PFSK-1 (cell line): Measurements from ENCODE around the gene COPS8.

Experiments
- FOXP2 ChIP-seq: optimal IDR thresholded peaks from 2 replicates; pipeline ENCODE3; 2011; ENCODE audit warnings: borderline replicate concordance, control low read depth, inconsistent platforms; ENCODE audit not compliant: insufficient read depth; ENCODE audit errors: extremely low read length, extremely low read depth
- POLR2AphosphoS5 ChIP-seq: IDR thresholded peaks from 2 replicates; pipeline ENCODE4 v1.6.1; 2012; ENCODE audit warnings: low read depth, mild to moderate bottlenecking, control low read depth, low read length, moderate library complexity
- REST ChIP-seq, 2 experiments: IDR thresholded peaks; 2 replicates each; pipeline versions ENCODE4 v1.6.1 to v1.8.0; 2011 to 2012; ENCODE audit warnings: low read depth in 2 of 2, low read length in 2 of 2, control low read depth in 1 of 2, inconsistent platforms in 1 of 2, mild to moderate bottlenecking in 1 of 2, moderate library complexity in 1 of 2; ENCODE audit not compliant: insufficient read depth in 1 of 2
- SIN3A ChIP-seq: IDR thresholded peaks from 2 replicates; pipeline ENCODE4 v1.6.1; 2012; ENCODE audit warnings: mild to moderate bottlenecking, low read length, moderate library complexity, borderline replicate concordance; ENCODE audit not compliant: insufficient read depth
- TAF1 ChIP-seq: IDR thresholded peaks from 2 replicates; pipeline ENCODE4 v1.6.1; 2012; ENCODE audit warnings: low read length, control low read depth, borderline replicate concordance; ENCODE audit not compliant: insufficient read depth

Gene COPS8

GRCh38 chr2:237101118-237101979 is 15.7 kb downstream of the COPS8 start:
- no peak for TF ChIP-seq REST (IDR thresholded peaks at IDR 0.05; ENCODE audit: insufficient read depth in 1 of 2, low read depth in 2 of 2, low read length in 2 of 2)

- no peak for TF ChIP-seq REST (IDR thresholded peaks at IDR 0.05; ENCODE audit: insufficient read depth in 1 of 2, low read depth in 2 of 2, low read length in 2 of 2)
- TF ChIP-seq SIN3A, result no peak
- no peak for TF ChIP-seq FOXP2
Observed at GRCh38 chr2:237102428-237102827, 16.7 kb downstream of the COPS8 start.

GRCh38 chr2:237109421-237109934 is 23.8 kb downstream of the COPS8 start:
- TF ChIP-seq FOXP2 (no peak), SIN3A (no peak), TAF1 (no peak), REST (IDR thresholded peaks at IDR 0.05; ENCODE audit: insufficient read depth in 1 of 2, low read depth in 2 of 2, low read length in 2 of 2) (no peak), POLR2AphosphoS5 (no peak)

GRCh38 chr2:237113026-237113795 is 27.5 kb downstream of the COPS8 start:
- TF ChIP-seq TAF1, result no peak
- TF ChIP-seq FOXP2, result no peak
- no peak for TF ChIP-seq REST (IDR thresholded peaks at IDR 0.05; ENCODE audit: insufficient read depth in 1 of 2, low read depth in 2 of 2, low read length in 2 of 2)
